SU-DHL-6 (cell line): ENCODE measurements around the gene MBL2.

ENCODE experiments used
- CTCF ChIP-seq: fragments of 200-600 bp; sonication (generic); IDR thresholded peaks from one replicate; pipeline ENCODE4 v1.5.1; 2017; ENCODE audit warnings: antibody characterized with exemption, mild to moderate bottlenecking, low read length, moderate library complexity; ENCODE audit not compliant: insufficient read depth, poor library complexity, severe bottlenecking
- EZH2phosphoT487 ChIP-seq: fragments of 200-600 bp; sonication (generic), shearing (Covaris generic); conservative IDR thresholded peaks from 2 replicates; pipeline ENCODE4 v1.6.1; 2018; ENCODE audit warnings: mild to moderate bottlenecking, antibody characterized with exemption, low read length, moderate library complexity, mixed read lengths

GRCh38 chr10:52820309-52820708, 47.7 kb upstream of the MBL2 start:
- no peak for TF ChIP-seq CTCF
- TF ChIP-seq EZH2phosphoT487 = no peak
